ENCODE data around the gene L2HGDH. TPM values are rescaled to one million over a fixed set of nuclear protein-coding genes. Genes with fewer than 3 reads are reported as not detected.

The L2HGDH gene
- total RNA-seq, 2 experiments from 2014 or later = 1.7 to 3.1 TPM

DNA sequence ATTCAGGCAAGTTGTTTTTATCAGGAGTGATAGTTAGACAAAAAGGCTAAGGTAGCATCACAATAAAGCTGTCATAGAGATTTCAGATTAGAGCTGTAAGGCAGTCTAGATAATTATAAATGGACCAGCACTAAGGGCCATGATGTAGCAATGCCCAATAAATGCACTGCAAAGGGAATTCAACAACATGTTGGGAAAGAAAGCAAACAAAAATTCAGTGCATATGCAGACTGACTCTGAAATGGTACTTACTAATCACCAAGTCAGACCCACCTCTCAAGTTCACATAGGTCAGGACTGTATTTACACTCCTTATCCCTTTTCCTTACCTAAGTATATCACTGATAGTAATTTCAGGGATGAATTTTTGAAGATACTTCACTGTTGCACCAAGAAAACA lies 47.0 kb downstream of the L2HGDH start:
- POLR2A ChIA-PET = no interaction called here
- peaks cover 16% of the 10 kb centered on the region for H3K36me3 Mint-ChIP-seq (ENCODE audit: low read depth)
- TF ChIP-seq, protein P1, sequence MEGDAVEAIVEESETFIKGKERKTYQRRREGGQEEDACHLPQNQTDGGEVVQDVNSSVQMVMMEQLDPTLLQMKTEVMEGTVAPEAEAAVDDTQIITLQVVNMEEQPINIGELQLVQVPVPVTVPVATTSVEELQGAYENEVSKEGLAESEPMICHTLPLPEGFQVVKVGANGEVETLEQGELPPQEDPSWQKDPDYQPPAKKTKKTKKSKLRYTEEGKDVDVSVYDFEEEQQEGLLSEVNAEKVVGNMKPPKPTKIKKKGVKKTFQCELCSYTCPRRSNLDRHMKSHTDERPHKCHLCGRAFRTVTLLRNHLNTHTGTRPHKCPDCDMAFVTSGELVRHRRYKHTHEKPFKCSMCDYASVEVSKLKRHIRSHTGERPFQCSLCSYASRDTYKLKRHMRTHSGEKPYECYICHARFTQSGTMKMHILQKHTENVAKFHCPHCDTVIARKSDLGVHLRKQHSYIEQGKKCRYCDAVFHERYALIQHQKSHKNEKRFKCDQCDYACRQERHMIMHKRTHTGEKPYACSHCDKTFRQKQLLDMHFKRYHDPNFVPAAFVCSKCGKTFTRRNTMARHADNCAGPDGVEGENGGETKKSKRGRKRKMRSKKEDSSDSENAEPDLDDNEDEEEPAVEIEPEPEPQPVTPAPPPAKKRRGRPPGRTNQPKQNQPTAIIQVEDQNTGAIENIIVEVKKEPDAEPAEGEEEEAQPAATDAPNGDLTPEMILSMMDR (IDR thresholded peaks at IDR 0.05) = no peak
- no peak overlapping the region for H3K27ac Mint-ChIP-seq
- H3K4me1 ChIP-seq (ENCODE audit: insufficient read depth, low read length) = no peaks in the 10 kb centered on the region
- H3K9me3 Mint-ChIP-seq = no peaks in the 10 kb centered on the region
- H3K4me3 ChIP-seq (ENCODE audit: low read length) = no peak overlapping the region
- CTCF ChIA-PET = no interaction called here
- H3K9me3 ChIP-seq (ENCODE audit: control insufficient read depth in 1 of 2, insufficient read depth in 1 of 2, low read length in 2 of 2) = no peaks in the 10 kb centered on the region
- H3K4me3 Mint-ChIP-seq = no peak overlapping the region
- H3K4me1 Mint-ChIP-seq (ENCODE audit: low read depth) = no peaks in the 10 kb centered on the region
- H3K27me3 Mint-ChIP-seq = no peaks in the 10 kb centered on the region
- no peaks in the 10 kb centered on the region for H3K36me3 ChIP-seq (ENCODE audit: insufficient read depth, low read length)
- ATAC-seq (ENCODE audit: poor library complexity) (no peak), DNase-seq (no peak)
- no peaks in the 10 kb centered on the region for H3K27me3 ChIP-seq (ENCODE audit: control insufficient read depth in 1 of 2, insufficient read depth in 2 of 2, low read length in 2 of 2)
- intact Hi-C loops (cut with DNase I, micrococcal nuclease) = no loop called here
- no peak overlapping the region for H3K27ac ChIP-seq (ENCODE audit: low read depth in 1 of 2, low read length in 2 of 2)

DNA sequence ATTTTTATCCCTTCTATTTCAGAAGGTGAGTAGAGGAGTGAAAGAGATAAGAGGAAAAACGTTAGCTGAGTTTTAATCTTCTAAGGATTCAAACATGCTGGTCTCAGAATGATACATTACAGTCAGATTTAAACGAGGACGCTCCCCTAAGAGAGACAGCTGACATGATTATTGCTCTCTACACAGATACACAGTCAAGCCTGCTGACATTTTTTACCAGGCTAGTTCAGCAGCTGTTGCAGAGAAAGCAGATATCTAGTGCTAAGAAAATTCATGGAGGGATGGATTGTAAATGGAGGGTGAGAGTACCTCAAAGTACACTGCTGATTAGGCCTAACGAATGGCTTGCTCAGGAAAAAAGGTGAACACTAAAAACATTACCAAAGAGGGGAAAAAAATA lies 48.7 kb downstream of the L2HGDH start:
- intact Hi-C loops (cut with DNase I, micrococcal nuclease) = no loop called here
- no peak for ATAC-seq (ENCODE audit: poor library complexity)

DNA sequence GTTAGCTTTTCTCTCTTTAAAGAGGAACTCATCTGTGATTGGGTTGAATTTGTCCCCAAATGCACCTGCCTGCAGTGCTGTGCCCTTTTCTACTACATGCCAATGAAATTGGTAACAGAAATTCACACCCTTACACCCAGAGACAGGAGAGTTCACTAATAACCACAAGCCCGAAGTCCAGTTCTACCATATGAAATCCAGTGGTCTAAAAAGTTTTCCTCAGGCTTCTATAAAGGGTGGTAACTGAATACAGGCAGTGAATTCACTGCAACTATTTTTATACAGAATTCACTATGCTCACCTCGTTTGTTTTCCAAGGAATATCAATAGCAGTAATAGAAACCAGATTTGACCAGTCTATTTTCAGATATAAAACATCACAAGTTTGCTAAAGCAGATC lies 49.2 kb downstream of the L2HGDH start:
- Mint-ChIP-seq H3K4me3 (no peak overlapping the region), H3K36me3 (ENCODE audit: low read depth) (peaks cover 16% of the 10 kb centered on the region), H3K4me1 (ENCODE audit: low read depth) (no peaks in the 10 kb centered on the region), H3K9me3 (no peaks in the 10 kb centered on the region), H3K27me3 (no peaks in the 10 kb centered on the region), H3K27ac (no peak overlapping the region)
- Histone ChIP-seq H3K27me3 (ENCODE audit: control insufficient read depth in 1 of 2, insufficient read depth in 2 of 2, low read length in 2 of 2) (no peaks in the 10 kb centered on the region), H3K4me1 (ENCODE audit: insufficient read depth, low read length) (no peaks in the 10 kb centered on the region), H3K9me3 (ENCODE audit: control insufficient read depth in 1 of 2, insufficient read depth in 1 of 2, low read length in 2 of 2) (no peaks in the 10 kb centered on the region), H3K36me3 (ENCODE audit: insufficient read depth, low read length) (no peaks in the 10 kb centered on the region), H3K4me3 (ENCODE audit: low read length) (no peak overlapping the region), H3K27ac (ENCODE audit: low read depth in 1 of 2, low read length in 2 of 2) (no peak overlapping the region)
- intact Hi-C loops (cut with DNase I, micrococcal nuclease) = no loop called here
- ChIA-PET CTCF (no interaction called here), POLR2A (no interaction called here)
- TF ChIP-seq, protein P1 (IDR thresholded peaks at IDR 0.05) = no peak
- DNase-seq (no peak), ATAC-seq (ENCODE audit: poor library complexity) (no peak)

More for the DNA sequence above, 48.7 kb downstream of the L2HGDH start:
- POLR2A ChIA-PET = no interaction called here
- Histone ChIP-seq H3K27ac (ENCODE audit: low read depth in 1 of 2, low read length in 2 of 2) (no peak overlapping the region), H3K27me3 (ENCODE audit: control insufficient read depth in 1 of 2, insufficient read depth in 2 of 2, low read length in 2 of 2) (no peaks in the 10 kb centered on the region), H3K4me3 (ENCODE audit: low read length) (no peak overlapping the region), H3K36me3 (ENCODE audit: insufficient read depth, low read length) (no peaks in the 10 kb centered on the region), H3K4me1 (ENCODE audit: insufficient read depth, low read length) (no peaks in the 10 kb centered on the region), H3K9me3 (ENCODE audit: control insufficient read depth in 1 of 2, insufficient read depth in 1 of 2, low read length in 2 of 2) (no peaks in the 10 kb centered on the region)
- TF ChIP-seq, protein P1 (IDR thresholded peaks at IDR 0.05) = no peak
- no peak overlapping the region for H3K27ac Mint-ChIP-seq
- peaks cover 16% of the 10 kb centered on the region for H3K36me3 Mint-ChIP-seq (ENCODE audit: low read depth)
- H3K9me3 Mint-ChIP-seq = no peaks in the 10 kb centered on the region
- CTCF ChIA-PET = interaction anchor here (0.7 kb wide), 1 partner anchor 49 kb away, joined by 3 read pairs; no protein-coding TSS in a partner anchor
- no peaks in the 10 kb centered on the region for H3K4me1 Mint-ChIP-seq (ENCODE audit: low read depth)
- H3K4me3 Mint-ChIP-seq = no peak overlapping the region
- DNase-seq = no peak
- H3K27me3 Mint-ChIP-seq = no peaks in the 10 kb centered on the region
